ENCODE measurements around the gene SPIC. TPM values are rescaled to one million over a fixed set of nuclear protein-coding genes. Genes with fewer than 3 reads are reported as not detected.

The SPIC gene
- total RNA-seq, 1 donor from 2014 or later: not detected

DNA sequence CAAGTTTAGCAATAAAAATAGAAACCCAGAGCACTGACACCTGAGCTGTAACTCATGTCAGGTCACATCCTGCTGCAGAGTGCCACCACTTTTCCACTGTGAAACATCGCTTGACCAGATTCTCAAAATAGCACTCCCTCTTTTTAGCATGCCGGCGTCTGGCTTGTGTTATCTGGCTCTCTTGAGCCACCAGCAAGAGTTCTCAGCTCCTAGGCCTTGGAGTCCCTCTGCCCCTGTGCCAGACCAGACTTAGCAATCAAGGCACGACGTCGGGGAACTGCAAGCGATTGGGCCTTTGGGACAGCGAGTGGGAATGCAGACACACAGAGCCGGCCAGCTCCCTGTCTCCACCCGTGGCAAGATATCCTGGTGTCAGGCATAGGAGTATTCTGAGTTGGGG, 52.5 kb downstream of the SPIC start:
- no peak for DNase-seq (ENCODE audit: low spot score)

DNA sequence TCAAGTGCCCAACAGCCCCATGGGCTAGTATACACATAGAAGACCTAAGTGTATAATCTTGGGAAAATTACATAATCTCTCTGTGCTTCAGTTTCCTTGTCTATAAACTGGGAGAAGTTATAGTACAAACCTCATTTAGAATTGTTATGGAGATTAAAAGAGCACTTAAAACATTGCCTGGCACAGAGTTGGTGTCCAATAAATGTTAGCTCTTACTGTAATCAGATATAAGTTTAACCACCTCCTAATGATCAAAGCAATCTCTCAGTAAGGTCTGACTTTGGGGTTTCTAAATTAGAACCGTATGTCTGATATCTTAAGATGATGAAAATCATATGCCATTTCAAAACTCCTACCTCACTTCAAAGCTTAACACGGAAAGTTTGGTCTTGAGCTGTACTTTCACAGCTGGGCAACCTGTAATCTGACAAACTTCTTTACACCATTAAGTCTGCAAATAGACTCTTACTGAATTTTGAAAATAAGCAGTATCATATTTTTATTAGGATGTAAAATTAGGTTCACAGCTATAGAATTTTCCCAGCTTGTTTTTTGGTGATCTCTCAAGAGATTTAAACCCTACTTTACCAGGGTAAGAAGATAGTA, 61.0 kb downstream of the SPIC start:
- no peak for DNase-seq (ENCODE audit: low spot score)

Other genes starting within 250 kb of the SPIC start
- 18.3 TPM for gene UTP20, start 195.2 kb upstream of the SPIC start, total RNA-seq
- 73.3 TPM for gene ARL1, start 67.6 kb upstream of the SPIC start, total RNA-seq
- gene MYBPC1, start 119.6 kb downstream of the SPIC start, total RNA-seq: not detected
- gene CHPT1, start 222.3 kb downstream of the SPIC start, total RNA-seq: 63.3 TPM